ENCODE results near the gene GIT1. TPM values are rescaled to one million over a fixed set of nuclear protein-coding genes. Genes with fewer than 3 reads are reported as not detected.

GIT1 gene
- total and polyA plus RNA-seq, 2 donors (not counting 3 experiments of a cell fraction or from before 2014, with no cell fraction given): 75.5 to 92.5 TPM

DNA sequence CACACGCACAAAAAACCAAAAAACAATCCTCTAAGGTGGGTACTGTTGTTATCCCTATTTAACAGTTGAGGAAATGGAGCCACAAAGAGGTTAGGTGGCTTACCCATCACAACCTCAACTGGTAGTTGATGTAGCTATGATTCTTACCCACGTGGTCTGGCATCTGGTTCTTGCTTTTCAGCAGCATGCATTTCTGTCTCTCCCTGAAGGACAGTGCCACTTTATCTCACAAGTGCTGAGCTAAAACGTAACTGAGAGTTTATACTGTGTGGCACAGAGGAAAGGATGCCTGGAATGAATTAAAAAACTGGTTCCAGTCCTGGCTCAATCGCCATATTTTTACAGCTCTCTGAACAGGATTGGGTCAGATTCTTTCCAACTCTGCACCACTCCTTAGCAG is 35.1 kb upstream of the GIT1 start:
- ChIA-PET POLR2A (no interaction called here), CTCF (interaction anchor here (0.7 to 5.1 kb wide), 8 partner anchors 7 to 469 kb away, joined by 3 to 37 read pairs (median 4); no protein-coding TSS in a partner anchor)
- no TSS peak for BruUV-seq (replicated peaks)
- Histone ChIP-seq H4K20me1 (replicated peaks; ENCODE audit: control insufficient read depth, extremely low read depth, insufficient read depth, low read length) (no peaks in the 10 kb centered on the region), H2AFZ (ENCODE audit: low read depth, low read length) (no peak overlapping the region), H3K36me3 (ENCODE audit: control insufficient read depth in 2 of 2, extremely low read depth in 1 of 2, insufficient read depth in 2 of 2, low read length in 2 of 2) (peaks cover 0 to 7% of the 10 kb centered on the region in 2 experiments), H3K4me1 (ENCODE audit: control insufficient read depth, extremely low read depth, insufficient read depth, low read length) (peaks cover 6% of the 10 kb centered on the region), H3K27me3 (ENCODE audit: control insufficient read depth in 2 of 2, insufficient read depth in 2 of 2, low read length in 2 of 2) (no peaks in the 10 kb centered on the region), H3K79me2 (ENCODE audit: control insufficient read depth, insufficient read depth, low read length) (no peaks in the 10 kb centered on the region), H3K27ac (ENCODE audit: insufficient read depth, low read depth, low read length) (no peak overlapping the region), H3K4me3 (replicated peaks in 1 of 3; ENCODE audit: insufficient read depth in 1 of 3, low read depth in 1 of 3, low read length in 3 of 3) (no peak overlapping the region), H3K9ac (replicated peaks; ENCODE audit: extremely low read depth, insufficient read depth, low read length) (no peak overlapping the region), H3K9me3 (replicated peaks; ENCODE audit: control insufficient read depth, insufficient read depth, low read length) (no peaks in the 10 kb centered on the region), H3K9me1 (replicated peaks; ENCODE audit: control insufficient read depth, extremely low read depth, insufficient read depth, low read length) (no peaks in the 10 kb centered on the region), H3K4me2 (ENCODE audit: insufficient read depth, low read length) (no peak overlapping the region)
- FAIRE-seq (no peak), DNase-seq (ENCODE audit: low read depth, low spot score) (no peak)
- TF ChIP-seq POLR2AphosphoS5 (IDR thresholded peaks at IDR 0.05; ENCODE audit: insufficient read depth, low read depth, low read length) (no peak), FOS (IDR thresholded peaks at IDR 0.05; ENCODE audit: borderline replicate concordance, insufficient read depth, low read length) (no peak), GATA2 (IDR thresholded peaks at IDR 0.05; ENCODE audit: insufficient read depth, insufficient read length, low read depth, low read length) (no peak), JUN (IDR thresholded peaks at IDR 0.05; ENCODE audit: borderline replicate concordance, insufficient read depth, insufficient read length, low read depth) (no peak), MAX (IDR thresholded peaks at IDR 0.05; ENCODE audit: insufficient read depth, insufficient read length) (no peak), POLR2A (IDR thresholded peaks at IDR 0.05; ENCODE audit: low read depth, low read length) (no peak), EZH2 (IDR thresholded peaks at IDR 0.05; ENCODE audit: borderline replicate concordance, low read depth, low read length, severe bottlenecking) (no peak), MYC (IDR thresholded peaks at IDR 0.05; ENCODE audit: low read depth, low read length) (no peak), CTCF (IDR thresholded peaks at IDR 0.05; ENCODE audit: extremely low read depth in 1 of 2, insufficient read depth in 1 of 2, low read depth in 1 of 2, low read length in 2 of 2) (no peak)
- intact Hi-C loops (cut with micrococcal nuclease): no loop called here
- dilution Hi-C loops (cut with MboI; ENCODE audit: extremely low pct_ligation_motif_present, low sequenced_read_pairs): no loop called here
